HG03103 (cell line): ENCODE data around the gene SEMA4D.
"Not testable (repeated sequence)": the region's sequence is repeated elsewhere in the genome, so short reads cannot be mapped to it uniquely, and the experiment has no call there.

Experiments used
- ATAC-seq: cut with Tn5 transposase; IDR thresholded peaks from one replicate; pipeline ENCODE4 v1.9.1; 2021; ENCODE audit warnings: low read depth; ENCODE audit not compliant: unreplicated experiment

The SEMA4D gene

DNA sequence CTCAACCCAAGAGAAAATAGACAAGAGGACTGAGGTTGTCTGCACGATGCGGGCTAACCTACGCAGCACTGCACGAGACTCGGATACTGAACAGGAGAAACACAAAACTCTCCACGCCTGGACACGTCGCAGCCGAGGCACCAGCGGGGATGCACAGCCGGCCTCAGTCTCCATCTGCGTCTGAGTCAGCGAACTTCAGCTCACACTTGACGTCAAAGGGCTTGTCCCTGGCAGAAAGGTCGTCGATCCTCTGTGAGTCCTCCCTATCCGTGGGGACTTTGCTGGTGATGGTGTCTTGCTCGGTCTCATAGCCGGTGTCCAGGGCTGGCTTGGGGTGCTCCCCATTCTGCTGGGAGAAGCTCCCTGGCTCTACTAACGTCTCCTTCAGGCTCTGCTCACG is 119.4 kb downstream of the SEMA4D start:
- ATAC-seq = no peak

DNA sequence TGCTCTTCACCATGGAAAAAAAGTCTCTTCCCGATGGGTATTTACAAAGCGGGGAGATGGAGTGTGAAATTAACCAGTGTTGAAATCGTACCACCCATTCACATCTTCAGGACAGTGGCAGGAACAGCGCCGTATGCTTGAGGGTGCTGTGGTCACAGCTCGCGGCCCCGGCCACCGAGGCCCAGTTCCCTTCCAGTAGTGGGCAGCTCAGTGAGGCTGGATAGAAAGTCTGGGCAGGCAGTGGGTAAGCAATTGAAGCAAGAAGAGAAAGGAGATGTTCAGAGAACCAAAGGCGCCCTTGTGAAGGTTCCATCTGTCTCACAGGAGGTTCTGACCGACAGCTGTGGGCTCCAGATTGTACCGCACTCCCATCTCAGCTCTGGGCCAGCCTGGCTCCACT is 120.5 kb downstream of the SEMA4D start:
- ATAC-seq = no peak

- no peak for ATAC-seq
Measured at GRCh38 chr9:89376741-89377351, 121.1 kb downstream of the SEMA4D start.

DNA sequence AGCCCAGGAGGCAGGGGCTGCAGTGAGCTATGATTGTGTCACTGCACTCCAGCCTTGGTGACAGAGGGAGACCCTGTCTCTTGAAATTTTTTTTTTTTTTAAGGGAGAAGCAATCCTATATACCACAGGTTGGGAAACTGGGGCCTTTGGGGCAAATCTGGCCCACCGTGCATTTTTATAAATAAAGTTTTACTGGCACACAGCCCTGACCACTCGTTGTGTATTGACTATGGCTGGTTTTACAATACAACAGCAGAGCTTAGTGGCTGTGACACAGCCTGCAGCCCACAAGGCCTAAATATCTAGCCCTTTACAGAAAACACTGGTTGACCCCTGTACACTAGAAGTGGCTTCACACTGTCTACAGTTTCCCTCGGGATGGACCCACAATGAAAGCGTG is 121.6 kb downstream of the SEMA4D start:
- ATAC-seq = no peak

DNA sequence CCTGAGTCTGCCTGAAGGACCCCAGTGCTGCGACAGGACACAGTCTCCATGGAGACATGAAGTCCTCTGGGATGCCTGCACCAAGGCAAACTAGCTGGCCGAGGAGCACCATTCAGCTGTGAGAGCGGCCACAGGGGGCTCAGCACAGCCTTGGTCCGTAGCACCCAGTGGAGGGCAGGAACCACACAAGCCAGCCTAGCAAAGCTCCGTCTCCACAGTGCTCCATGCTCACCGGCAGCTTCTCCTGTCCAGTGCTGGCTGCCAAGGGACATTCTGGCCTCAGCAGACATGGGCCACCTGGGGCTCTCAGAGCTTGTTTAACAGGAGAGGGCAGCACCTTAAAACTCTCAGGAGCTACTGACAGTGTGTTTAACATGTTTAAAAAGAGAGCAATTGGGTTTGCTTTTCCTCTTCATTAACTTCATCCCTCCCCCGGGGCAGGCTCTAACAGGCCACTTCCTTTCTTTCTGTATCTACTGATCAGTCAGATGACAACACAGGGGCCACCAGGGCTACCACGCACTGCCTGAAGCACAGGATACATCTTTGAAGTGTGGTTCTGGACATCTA is 122.6 kb downstream of the SEMA4D start:
- peak; percentile 72 for ATAC-seq

DNA sequence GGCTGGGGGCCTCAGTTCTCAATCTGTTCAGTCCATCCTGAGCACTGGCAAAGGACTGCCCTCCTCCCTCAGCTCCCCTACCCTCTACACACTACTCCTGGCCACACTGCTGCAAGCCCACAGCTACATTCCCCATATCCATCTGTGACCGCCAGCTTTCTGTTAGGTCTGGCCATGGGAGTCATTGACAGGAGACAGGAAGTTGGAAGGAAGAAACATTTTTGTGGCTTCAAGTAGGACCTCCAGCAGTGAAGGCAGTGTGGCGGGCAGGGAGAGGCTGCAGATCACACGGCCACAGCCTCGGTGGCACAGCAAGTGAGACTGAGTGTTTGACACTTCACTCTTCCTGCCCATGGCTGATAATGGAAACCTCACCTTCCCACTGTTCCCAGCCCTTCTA is 123.7 kb downstream of the SEMA4D start:
- no peak for ATAC-seq

DNA sequence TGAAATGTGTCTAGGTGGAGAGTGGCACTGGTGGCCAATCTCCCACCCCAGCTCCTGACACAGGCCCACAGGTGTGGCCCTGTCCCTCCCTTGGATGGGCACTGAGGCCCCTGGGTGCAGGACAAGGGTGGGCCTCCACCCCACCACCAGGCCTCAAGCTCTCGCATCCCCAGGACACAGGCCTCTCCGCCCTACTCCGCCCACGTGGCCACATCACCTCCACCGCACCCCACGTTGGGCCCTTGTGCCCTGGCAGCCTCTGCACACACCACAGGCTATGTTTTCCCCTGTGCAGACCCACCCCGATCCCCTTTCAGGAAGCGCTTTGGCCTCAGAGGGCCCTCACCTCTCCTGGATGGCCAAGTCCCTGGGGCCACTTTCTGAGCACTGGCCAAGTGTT is 124.9 kb downstream of the SEMA4D start:
- ATAC-seq = no peak

GRCh38 chr9:89372230-89372816 is 125.6 kb downstream of the SEMA4D start:
- no peak for ATAC-seq

GRCh38 chr9:89371791-89372190 is 126.1 kb downstream of the SEMA4D start:
- ATAC-seq = not testable (repeated sequence)

GRCh38 chr9:89370593-89370992 is 127.3 kb downstream of the SEMA4D start:
- ATAC-seq = no peak

DNA sequence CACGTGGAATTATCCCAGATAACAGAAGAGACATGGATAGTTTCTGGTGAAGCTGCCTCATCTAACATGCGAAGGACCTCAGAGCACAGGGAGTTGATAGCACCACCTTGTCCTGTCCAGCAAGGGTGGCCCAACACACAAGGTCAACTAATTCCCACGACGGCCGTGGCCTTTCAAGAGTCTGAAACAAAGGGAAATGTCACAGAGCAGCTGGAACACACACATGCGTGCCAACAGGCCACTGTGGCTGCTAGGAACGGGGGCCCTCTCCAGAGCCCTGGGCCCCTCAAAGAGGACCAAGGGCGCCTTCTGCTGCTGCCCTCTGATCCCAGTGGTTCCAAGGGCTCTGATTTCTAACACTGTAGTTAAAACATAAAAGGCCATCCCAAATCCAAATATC is 128.9 kb downstream of the SEMA4D start:
- ATAC-seq = no peak

DNA sequence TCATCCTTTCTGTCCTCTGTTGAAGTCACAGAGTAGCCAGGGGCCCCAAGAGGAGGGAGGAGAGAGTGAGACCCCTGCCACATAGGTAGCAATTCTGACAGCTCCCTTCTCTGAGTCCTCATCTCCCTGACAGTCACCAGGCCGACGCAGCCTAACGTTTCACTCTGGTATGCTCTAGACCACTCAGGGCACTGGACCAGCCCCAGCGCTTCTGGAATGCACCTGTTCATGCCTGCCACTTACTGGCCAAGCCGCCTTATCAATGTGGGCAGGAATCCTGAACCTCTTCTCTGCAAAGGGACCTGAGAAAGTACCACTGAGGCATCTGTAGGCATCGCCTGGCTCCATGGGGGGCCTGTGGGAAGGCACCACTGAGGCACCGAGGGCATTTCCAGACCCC is 129.4 kb downstream of the SEMA4D start:
- ATAC-seq = no peak

GRCh38 chr9:89367726-89368437 is 130.0 kb downstream of the SEMA4D start:
- ATAC-seq = no peak

GRCh38 chr9:89367281-89367680 is 130.6 kb downstream of the SEMA4D start:
- ATAC-seq = no peak

- no peak for ATAC-seq
Measured at GRCh38 chr9:89366711-89367110, 131.2 kb downstream of the SEMA4D start.

DNA sequence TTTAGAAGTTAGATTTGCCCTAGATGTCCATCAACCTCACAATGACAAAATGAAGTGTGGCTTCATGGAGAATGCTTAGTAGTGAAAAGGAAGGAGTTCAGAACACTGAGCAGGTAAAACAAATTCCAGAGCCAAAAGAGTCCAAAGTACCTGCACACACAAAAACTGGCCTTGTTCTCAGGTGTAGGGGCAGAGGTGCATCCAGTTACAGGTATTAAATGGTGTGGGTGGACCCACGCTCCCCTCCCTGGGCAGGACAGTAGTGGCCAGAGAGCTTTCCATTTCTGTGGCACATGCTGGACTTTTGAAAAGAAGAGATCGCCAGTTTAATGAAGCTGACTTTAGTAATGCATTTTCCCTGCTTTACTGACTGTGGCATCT is 132.4 kb downstream of the SEMA4D start:
- no peak for ATAC-seq

GRCh38 chr9:89364666-89365531 is 133.0 kb downstream of the SEMA4D start:
- ATAC-seq = no peak

GRCh38 chr9:89363921-89364665 is 133.8 kb downstream of the SEMA4D start:
- no peak for ATAC-seq

DNA sequence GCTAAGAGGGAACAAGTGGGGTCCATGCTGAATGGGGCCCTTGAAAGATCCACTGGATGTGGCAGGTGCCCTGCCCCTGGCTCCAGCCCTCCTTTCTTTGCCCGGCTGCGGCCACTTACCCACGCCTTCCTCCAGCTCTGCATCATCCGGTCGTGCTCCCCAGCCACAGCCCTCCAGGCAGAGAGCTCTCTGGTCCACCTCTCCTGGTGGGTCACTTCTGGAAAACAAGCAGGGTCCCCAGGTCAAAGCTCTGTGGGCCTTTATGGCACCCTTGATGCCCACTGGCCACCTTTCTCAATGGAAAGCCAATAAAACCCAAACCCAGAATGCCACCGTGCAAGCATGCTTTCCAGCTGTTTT is 134.6 kb downstream of the SEMA4D start:
- ATAC-seq = no peak

DNA sequence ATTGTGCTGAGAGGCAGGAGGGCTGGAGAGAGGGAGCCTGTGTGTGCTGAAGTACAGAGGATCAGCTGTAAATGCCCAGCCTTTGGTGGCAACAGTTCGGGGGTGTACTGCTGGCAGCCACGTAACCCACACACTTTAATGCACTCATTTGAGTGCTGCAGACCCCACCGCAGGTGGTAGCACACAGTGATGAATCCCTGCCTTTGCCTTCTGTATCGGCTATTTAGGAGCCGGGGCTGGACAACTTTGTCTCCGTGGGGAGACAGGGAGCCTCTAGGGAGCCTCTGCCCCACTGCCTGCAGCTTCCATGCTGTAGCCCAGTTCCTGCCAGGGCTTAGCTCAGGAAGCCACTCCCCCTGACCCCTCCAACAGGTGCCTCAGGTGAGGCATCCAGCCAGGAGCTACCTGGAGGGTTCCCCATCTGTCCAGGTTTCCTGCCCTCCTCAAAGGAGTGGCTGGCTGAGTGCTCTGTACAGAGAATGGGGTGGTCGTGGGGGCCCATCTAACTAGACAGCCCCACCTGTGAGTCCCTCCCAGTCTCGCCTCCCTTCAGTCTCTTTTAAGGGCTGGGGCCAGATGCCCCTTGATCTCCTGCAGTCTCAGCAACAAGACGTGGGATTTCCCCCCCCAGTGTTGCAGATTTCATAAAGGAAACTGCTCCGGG is 135.1 kb downstream of the SEMA4D start:
- ATAC-seq = no peak
